ENCODE results near the gene RNF168.
"Not testable (repeated sequence)": the region's sequence is repeated elsewhere in the genome, so short reads cannot be mapped to it uniquely, and the experiment has no call there.

RNF168 gene

DNA sequence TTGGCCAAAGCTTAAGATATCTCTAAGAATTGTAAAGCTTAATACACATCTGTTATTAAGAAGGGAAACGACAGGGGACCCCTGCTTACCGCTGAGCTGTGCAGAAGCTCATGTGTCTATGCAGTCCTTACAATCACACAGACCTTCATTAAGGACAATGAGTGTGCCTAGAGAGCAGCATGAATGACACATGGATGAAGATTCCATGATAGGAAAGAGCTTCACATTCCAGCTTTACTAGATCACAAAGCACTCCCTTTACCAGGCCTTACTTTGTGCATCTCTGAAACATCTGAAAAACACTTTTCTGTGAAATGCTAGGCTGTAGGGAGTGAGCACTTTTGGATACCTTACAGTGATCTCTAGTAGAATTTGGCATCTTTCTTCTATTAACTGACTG is 32.0 kb downstream of the RNF168 start:
- in situ Hi-C loops (cut with MboI; ENCODE audit: low pct_unique_long_range_greater_than_20kb, low sequenced_read_pairs, unreplicated experiment) = no loop called here
- TF ChIP-seq, protein P1, sequence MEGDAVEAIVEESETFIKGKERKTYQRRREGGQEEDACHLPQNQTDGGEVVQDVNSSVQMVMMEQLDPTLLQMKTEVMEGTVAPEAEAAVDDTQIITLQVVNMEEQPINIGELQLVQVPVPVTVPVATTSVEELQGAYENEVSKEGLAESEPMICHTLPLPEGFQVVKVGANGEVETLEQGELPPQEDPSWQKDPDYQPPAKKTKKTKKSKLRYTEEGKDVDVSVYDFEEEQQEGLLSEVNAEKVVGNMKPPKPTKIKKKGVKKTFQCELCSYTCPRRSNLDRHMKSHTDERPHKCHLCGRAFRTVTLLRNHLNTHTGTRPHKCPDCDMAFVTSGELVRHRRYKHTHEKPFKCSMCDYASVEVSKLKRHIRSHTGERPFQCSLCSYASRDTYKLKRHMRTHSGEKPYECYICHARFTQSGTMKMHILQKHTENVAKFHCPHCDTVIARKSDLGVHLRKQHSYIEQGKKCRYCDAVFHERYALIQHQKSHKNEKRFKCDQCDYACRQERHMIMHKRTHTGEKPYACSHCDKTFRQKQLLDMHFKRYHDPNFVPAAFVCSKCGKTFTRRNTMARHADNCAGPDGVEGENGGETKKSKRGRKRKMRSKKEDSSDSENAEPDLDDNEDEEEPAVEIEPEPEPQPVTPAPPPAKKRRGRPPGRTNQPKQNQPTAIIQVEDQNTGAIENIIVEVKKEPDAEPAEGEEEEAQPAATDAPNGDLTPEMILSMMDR (IDR thresholded peaks at IDR 0.05; ENCODE audit: extremely low read depth, insufficient read depth, missing control alignments) = no peak
- DNase-seq (ENCODE audit: low spot score) = no peak

DNA sequence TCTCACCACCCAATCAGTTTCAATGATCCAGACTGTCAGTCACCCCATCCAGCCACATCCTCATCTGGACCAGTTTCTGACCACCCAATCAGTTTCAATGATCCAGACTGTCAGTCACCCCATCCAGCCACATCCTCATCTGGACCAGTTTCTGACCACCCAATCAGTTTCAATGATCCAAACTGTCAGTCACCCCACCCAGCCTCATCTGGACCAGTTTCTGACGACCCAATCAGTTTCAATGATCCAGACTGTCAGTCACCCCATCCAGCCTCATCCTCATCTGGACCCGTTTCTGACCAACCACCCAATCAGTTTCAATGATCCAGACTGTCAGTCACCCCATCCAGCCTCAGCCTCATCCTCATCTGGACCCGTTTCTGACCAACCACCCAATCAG is 33.4 kb downstream of the RNF168 start:
- in situ Hi-C loops (cut with MboI; ENCODE audit: low pct_unique_long_range_greater_than_20kb, low sequenced_read_pairs, unreplicated experiment); DNase-seq (ENCODE audit: low spot score): not testable (repeated sequence)

DNA sequence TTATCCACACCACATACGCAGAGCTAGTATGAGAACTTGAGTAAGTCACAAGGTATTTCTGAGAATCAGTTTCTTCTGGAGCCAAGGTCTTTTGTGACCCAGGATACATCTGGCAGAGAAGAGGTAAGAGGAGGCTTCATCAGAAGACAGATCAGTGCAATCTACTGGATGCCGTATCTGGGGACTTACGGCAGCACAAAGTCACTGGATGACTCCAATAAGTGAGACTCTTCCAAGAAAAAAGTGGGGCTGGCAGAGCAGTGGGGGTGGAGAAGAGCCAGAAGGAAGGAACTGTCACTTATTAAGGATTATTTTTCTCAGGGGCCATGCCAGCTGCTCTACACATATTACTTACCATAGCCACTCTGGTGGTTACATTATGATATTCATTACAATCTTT is 39.8 kb downstream of the RNF168 start:
- TF ChIP-seq, protein P1 (IDR thresholded peaks at IDR 0.05; ENCODE audit: extremely low read depth, insufficient read depth, missing control alignments) = no peak
- DNase-seq (ENCODE audit: low spot score) = no peak
- in situ Hi-C loops (cut with MboI; ENCODE audit: low pct_unique_long_range_greater_than_20kb, low sequenced_read_pairs, unreplicated experiment) = no loop called here

DNA sequence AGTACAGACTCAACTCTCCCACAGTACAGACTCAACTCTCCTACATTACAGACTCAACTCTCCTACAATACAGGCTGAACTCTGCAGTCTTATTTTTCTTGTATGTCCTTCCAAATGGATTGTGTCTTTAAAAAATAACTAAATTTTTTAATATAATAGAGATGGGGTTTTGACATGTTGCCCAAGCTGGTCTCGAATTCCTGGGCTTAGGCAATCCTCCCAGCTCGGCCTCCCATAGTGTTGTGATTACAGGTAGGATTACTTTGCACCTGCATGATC is 40.2 kb downstream of the RNF168 start:
- TF ChIP-seq, protein P1 (IDR thresholded peaks at IDR 0.05; ENCODE audit: extremely low read depth, insufficient read depth, missing control alignments) = no peak
- in situ Hi-C loops (cut with MboI; ENCODE audit: low pct_unique_long_range_greater_than_20kb, low sequenced_read_pairs, unreplicated experiment) = no loop called here
- DNase-seq (ENCODE audit: low spot score) = no peak

DNA sequence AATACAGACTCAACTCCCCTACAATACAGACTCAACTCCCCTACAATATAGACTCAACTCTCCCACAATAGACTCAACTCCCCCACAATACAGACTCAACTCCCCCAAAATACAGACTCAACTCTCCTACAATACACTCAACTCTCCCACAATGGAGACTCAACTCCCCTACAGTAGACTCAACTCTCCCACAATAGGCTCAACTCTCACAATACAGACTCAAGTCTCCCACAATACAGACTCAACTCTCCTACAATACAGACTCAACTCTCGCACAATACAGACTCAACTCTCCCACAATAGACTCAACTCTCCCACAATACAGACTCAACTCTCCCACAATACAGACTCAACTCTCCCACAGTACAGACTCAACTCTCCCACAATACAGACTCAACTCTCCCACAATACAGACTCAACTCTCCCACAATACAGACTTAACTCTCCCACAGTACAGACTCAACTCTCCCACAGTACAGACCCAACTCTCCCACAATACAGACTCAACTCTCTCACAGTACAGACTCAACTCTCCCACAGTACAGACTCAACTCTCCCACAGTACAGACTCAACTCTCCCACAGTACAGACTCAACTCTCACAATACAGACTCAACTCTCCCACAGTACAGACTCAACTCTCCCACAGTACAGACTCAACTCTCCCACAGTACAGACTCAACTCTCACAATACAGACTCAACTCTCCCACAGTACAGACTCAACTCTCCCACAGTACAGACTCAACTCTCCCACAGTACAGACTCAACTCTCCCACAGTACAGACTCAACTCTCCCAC is 40.7 kb downstream of the RNF168 start:
- in situ Hi-C loops (cut with MboI; ENCODE audit: low pct_unique_long_range_greater_than_20kb, low sequenced_read_pairs, unreplicated experiment); DNase-seq (ENCODE audit: low spot score): not testable (repeated sequence)

DNA sequence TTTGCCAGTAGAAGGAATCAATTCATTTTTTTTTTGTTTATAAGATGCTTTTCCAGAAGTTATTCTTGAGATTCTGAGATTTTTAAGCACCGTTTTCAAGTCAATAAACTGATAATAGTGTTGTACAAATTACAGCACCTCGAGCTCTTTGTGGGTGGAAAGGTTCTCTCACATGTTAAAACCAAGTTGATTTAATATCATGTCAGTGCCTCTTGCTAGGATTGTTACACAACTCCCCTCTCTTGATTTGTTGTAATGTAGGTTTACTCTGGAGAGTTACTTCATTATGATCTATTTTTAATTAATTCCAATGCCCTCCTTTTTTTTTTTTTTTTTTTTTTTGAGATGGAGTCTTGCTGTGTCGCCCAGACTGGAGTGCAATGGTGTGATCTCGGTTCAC is 45.5 kb downstream of the RNF168 start:
- in situ Hi-C loops (cut with MboI; ENCODE audit: low pct_unique_long_range_greater_than_20kb, low sequenced_read_pairs, unreplicated experiment) = no loop called here
- DNase-seq (ENCODE audit: low spot score) = no peak

DNA sequence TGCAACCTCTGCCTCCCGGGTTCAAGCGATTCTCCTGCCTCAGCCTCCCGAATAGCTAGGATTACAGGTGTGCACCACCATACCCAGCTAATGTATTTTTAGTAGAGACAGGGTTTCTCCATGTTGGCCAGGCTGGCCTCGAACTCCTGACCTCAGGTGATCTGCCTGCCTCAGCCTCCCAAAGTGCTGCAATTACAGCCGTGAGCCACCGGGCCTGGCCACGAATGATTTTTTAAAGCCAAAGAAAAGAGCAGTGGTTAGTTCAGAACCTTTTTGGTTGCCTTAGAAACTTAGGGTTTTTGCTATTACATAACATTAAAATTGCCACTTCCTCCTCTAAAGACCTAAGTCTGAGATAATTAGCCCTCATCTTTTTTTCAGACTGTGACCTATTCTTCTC is 46.1 kb downstream of the RNF168 start:
- DNase-seq (ENCODE audit: low spot score) = peak; percentile 56
- in situ Hi-C loops (cut with MboI; ENCODE audit: low pct_unique_long_range_greater_than_20kb, low sequenced_read_pairs, unreplicated experiment) = not testable (repeated sequence)

More for the DNA sequence above, 45.5 kb downstream of the RNF168 start:
- TF ChIP-seq, protein P1 (IDR thresholded peaks at IDR 0.05; ENCODE audit: extremely low read depth, insufficient read depth, missing control alignments) = no peak

DNA sequence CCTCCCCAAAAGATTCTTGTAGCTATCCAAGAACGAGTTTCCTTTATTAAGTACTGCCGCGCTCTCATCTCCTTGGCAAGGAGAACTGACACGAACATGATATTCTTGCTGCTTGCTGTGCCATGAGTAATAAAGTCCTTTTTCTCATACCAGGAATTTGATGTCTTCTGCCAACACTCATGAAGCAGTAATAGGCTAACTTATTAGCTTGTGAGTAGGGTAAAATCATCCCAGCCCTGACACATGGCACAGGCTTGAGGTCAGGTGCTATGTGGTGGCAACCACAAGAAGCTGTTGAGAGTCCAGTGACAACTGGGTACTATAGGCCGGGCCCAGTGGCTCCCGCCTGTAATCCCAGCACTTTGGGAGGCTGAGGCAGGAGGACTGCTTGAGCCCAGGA is 48.6 kb downstream of the RNF168 start:
- TF ChIP-seq, protein P1 (IDR thresholded peaks at IDR 0.05; ENCODE audit: extremely low read depth, insufficient read depth, missing control alignments) = no peak
- in situ Hi-C loops (cut with MboI; ENCODE audit: low pct_unique_long_range_greater_than_20kb, low sequenced_read_pairs, unreplicated experiment) = no loop called here
- no peak for DNase-seq (ENCODE audit: low spot score)

Data from GM13977 (cell line).